NCI-H510A (cell line): Measurements from ENCODE around the gene SPN.
A peak's percentile ranks its signal among the peaks of the same experiment; 100 is the strongest.
"Not testable (repeated sequence)": the region's sequence is repeated elsewhere in the genome, so short reads cannot be mapped to it uniquely, and the experiment has no call there.

Experiments used
- DNase-seq: peaks from one replicate; lab custom pipeline; 2025; lab: John Stamatoyannopoulos, UW

Gene SPN

DNA sequence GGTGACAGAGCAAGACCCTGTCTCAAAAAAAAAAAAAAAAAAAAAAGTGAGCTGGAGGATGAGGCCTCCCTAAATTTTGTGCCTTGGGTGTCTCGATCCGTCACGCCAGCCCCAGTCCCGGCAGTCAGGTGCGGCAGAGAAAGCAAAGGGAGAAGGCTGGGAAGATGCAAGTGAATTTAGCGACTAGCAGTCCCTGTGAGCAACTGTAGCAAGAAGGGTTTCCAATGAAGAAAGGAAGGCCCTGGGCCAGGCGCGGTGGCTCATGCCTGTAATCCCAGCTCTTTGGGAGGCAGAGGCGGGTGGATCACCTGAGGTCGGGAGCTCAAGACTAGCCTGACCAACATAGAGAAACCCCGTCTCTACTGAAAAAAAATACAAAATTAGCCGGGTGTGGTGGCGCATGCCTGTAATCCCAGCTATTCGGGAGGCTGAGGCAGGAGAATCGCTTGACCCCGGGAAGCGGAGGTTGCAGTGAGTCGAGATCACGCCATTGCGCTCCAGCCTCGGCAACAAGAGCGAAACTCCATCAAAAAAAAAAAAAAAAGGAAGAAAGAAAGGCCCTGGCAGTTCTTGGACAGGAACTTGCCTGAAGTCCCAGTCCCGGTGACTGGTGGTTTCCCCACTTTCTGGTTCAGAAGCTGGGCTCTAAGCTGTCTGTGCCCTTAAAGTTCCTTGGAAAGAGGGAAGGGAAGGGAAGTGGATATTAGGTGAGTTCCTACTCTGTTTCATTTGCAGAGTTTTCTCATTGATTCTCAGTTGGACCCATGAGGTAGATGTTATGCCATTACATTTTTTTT is 14.1 kb downstream of the SPN start:
- DNase-seq: no peak

DNA sequence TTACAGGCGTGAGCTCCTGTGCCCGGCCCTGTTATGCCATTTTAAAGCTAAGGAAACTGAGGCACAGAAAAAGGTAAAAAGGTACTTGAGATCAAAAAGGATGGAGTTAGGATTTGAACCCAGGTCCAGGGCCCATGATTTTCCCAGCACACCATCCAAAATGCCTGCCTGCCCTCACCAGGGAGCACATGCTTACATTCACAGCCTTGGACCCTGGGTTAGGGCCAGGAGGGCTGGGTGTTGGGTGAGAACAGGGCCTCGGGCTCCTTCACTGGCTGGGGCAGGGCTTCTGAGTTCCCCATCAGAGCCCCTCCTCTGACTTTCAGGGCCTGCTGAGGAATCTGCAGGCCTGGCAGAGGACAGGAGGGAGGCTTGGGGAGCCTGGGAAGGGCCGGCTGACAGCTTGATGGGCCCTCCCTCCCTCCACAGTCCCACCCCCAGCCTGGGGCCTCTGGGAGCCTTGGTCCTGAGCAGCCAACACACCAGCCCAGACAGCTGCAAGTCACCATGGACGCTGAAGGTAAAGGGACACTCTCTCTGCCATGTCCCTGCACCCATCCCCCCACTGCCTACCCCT is 15.7 kb downstream of the SPN start, which contains the start of gene QPRT:
QPRT (plus strand) TSS at position 490 of the 577 bp plus-strand sequence; CDS start at position 508, 18 bp downstream.
- peak; percentile 31 for DNase-seq

DNA sequence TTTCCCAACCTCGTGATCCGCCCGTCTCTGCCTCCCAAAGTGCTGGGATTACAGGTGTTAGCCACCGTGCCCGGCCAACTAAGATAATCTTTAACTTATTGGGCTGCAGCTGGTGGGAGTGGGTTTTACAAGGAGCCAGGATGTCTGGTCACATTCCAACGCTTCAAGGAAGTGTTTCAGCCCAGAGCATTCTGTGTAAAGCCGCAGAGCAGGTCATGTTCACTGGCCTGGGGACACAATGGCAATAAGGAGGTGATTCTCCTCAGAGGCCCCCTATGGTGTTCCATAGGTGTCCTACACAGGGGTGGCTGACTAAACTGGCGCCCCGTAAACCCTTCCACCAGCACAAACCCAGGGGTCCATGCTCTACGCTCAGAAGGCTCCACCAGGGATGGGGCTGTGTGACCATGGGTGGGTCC is 17.1 kb downstream of the SPN start:
- no peak for DNase-seq

- DNase-seq: no peak
Observed at GRCh38 chr16:29683543-29684090, 20.6 kb downstream of the SPN start.

GRCh38 chr16:29684679-29685078 is 21.6 kb downstream of the SPN start:
- no peak for DNase-seq

DNA sequence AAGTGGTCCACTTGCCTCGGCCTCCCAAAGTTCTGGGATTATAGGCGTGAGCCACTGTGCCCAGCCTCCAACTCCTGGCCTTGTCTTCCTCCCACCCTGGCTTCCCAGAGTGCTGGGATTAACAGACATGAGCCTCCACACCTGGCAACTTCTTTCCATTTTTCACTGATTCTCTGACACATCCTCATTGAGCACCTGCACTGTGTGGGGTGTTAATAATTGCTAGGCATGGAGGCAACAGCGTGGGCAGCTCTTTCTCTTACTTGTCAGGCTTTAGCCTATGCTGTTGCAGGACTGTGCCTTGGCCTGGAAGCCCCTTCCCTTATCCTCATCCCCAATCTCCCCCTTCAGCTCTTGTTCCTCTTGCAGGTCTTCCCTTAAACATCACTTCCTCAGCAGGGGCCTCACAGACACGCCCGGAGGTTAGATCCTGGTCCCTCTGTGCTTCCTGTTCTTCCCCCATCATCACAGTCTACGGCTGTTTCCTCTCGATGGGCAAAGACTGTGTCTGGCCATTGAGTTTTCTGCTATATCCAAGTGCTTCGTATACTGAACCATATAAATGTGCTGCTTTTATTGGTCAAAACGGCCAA is 23.8 kb downstream of the SPN start:
- DNase-seq: no peak

DNA sequence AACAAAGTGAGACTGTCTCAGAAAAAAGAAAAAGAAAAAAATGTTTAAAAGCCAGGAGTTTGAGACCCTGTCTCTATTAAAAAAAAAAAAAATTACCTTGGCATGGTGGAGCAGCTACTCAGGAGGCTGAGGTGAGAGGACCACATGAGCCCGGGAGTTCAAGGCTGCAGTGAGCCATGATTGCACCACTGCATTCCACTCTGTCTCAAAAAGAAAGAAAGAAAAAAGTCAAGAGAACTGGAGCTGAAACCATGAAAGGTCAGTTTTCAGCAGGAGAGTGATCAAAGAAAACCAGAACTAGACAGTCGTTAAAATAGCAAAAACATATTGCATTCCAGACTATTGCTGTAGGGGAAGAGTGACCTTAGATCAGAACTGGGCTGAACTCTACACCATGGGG is 24.7 kb downstream of the SPN start:
- no peak for DNase-seq

DNA sequence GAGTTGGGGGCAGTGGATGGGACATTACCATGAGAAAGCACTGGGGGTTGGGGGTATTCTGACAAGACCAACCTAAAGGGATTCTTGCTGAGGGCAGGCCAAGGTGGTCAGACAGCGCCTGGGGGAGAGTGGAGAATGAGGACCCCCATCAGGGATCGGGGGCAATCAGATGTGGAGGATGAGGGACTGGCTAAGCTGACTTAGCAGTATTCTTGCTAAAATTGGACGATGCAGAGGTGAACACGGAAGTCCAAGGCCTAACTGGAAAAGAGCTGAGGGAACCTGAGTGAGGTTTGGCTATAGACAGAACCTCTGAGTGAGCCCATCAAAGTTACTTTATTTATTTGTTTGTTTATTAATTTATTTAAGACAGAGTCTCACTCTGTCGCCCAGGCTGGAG is 25.1 kb downstream of the SPN start:
- no peak for DNase-seq

- not testable (repeated sequence) for DNase-seq
Observed at GRCh38 chr16:29689490-29690351, 26.7 kb downstream of the SPN start.

DNA sequence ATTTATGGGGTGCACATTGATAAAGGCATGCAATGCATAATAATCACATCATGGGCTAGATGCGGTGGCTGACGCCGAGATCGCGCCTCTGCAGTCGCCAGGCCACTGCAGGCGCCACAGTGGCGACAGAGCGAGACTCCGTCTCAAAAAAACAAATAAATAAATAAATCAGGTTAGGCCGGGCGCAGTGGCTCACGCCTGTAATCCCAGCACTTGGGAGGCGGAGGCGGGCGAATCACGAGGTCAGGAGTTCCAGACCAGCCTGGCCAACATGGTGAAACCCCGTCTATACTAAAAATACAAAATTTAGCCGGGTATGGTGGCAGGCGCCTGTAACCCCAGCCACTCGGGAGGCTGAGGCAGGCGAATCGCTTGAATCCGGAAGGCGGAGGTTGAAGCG is 29.6 kb downstream of the SPN start:
- not testable (repeated sequence) for DNase-seq

- no peak for DNase-seq
Observed at GRCh38 chr16:29694384-29695195, 31.5 kb downstream of the SPN start.

DNA sequence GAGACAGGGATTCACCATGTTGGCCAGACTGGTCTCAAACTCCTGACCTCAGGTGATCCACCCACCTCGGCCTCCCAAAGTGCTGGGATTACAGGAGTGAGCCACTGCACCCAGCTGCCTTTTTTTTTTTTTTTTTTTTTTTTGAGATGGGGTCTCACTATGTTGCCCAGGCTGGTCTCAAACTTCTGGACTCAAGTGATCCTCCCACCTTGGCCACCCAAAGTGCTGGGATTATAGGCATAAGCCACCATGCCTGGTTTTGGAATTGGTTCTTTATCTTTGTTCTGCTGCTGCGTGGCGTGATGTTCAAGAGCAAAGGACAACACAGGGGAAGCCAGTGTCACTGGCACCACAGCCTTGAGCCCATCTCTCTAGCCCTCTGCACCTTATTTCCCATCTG is 32.6 kb downstream of the SPN start:
- DNase-seq: not testable (repeated sequence)

DNA sequence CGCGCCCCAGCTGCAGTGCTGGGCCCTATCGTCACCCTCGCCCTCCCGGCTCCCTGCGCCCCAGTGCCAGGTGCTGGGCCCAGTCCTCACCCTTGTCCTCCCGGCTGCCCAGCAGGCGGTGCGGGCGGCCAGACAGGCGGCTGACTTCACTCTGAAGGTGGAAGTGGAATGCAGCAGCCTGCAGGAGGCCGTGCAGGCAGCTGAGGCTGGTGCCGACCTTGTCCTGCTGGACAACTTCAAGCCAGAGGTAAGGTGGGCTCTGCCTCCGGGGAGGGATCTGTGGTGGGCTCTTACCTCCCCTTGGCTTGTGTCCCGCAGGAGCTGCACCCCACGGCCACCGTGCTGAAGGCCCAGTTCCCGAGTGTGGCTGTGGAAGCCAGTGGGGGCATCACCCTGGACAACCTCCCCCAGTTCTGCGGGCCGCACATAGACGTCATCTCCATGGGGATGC is 33.9 kb downstream of the SPN start:
- DNase-seq: no peak

- no peak for DNase-seq
Observed at GRCh38 chr16:29697391-29697790, 34.3 kb downstream of the SPN start.

- no peak for DNase-seq
Observed at GRCh38 chr16:29698042-29698441, 35.0 kb downstream of the SPN start.

- no peak for DNase-seq
Observed at GRCh38 chr16:29698484-29699323, 35.7 kb downstream of the SPN start.

DNA sequence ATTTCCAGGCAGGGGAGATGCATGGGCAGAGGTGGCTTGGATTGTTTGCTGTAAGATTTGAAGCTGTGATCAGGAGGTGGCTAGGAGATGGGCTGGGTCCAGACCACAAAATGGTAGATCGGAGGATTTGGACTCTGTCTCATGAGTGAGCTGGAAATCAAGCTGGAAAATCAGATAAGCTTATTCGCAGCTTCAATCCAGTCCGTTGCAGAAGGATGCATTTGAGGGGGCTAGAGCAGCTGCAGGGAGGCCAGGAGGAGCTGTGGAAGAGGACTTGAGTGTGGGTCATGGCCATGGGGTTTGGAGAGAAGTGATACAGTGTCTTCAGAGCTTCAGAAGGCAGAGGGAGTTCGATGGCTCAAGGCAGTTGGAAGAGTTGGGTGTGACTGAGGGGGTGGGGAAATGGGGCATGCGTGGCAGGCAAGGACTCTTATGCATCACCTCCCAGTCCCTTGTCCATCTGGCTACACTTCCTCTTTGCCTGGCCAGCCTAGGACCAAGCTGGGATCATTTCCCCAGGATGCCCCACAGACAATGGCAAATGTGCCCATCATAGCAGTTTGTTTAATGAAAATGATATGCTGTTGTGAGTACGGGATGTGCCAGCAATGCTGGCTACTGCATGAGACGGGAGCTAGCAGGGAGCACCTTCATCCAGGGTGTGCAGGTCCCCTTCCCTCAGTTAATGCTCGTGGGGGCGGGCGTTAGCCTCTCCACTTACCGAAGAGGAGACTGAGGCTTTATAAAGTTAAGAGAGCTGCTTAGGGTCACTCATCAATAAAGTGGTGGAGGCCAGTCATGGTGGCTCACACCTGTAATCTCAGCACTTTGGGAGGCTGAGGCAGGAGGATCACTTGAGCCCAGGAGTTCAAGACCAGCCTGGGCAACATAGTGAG is 36.5 kb downstream of the SPN start:
- no peak for DNase-seq

- peak; percentile 66 for DNase-seq
Observed at GRCh38 chr16:29700253-29700987, 37.4 kb downstream of the SPN start.
